IMR-90 (cell line): ENCODE measurements around the gene CMTM7.

Source experiments
- CEBPB ChIP-seq: IDR thresholded peaks from 2 replicates; pipeline ENCODE4 v1.6.1; 2012; ENCODE audit warnings: low read depth, low read length, improper control_type of control experiment
- CTCF ChIP-seq: conservative IDR thresholded peaks from 2 replicates; pipeline ENCODE4 v1.5.1; 2012; ENCODE audit warnings: mild to moderate bottlenecking, low read depth, low read length, improper control_type of control experiment
- FOS ChIP-seq: fragments of 150-350 bp; IDR thresholded peaks from 2 replicates; pipeline ENCODE4 v1.6.1; 2016; ENCODE audit warnings: low read depth, low read length
- MAZ ChIP-seq: IDR thresholded peaks from 2 replicates; pipeline ENCODE4 v1.6.1; 2012; ENCODE audit warnings: low read depth, mild to moderate bottlenecking, low read length, improper control_type of control experiment, moderate library complexity, borderline replicate concordance
- POLR2A ChIP-seq: IDR thresholded peaks from 2 replicates; pipeline ENCODE4 v1.6.1; 2012; ENCODE audit warnings: mild to moderate bottlenecking, low read depth, low read length
- RAD21 ChIP-seq: IDR thresholded peaks from 2 replicates; pipeline ENCODE4 v1.6.1; 2012; ENCODE audit warnings: low read length, improper control_type of control experiment
- RCOR1 ChIP-seq: IDR thresholded peaks from 2 replicates; pipeline ENCODE4 v1.6.1; 2012; ENCODE audit warnings: mild to moderate bottlenecking, low read length, improper control_type of control experiment; ENCODE audit not compliant: insufficient replicate concordance
- RFX5 ChIP-seq: IDR thresholded peaks from 2 replicates; pipeline ENCODE4 v1.8.0; 2012; ENCODE audit warnings: low read depth, mild to moderate bottlenecking, low read length, moderate library complexity
- SMC3 ChIP-seq: fragments of 150-350 bp; IDR thresholded peaks from 2 replicates; pipeline ENCODE4 v1.6.1; 2016; ENCODE audit warnings: low read depth, mild to moderate bottlenecking, antibody characterized with exemption, low read length, moderate library complexity
- USF2 ChIP-seq: fragments of 150-350 bp; IDR thresholded peaks from 2 replicates; pipeline ENCODE4 v1.6.1; 2017; ENCODE audit warnings: mild to moderate bottlenecking, antibody characterized with exemption, low read length, low read depth
- TF ChIP-seq, protein P1 (sequence below): fragments of 150-350 bp; IDR thresholded peaks from 2 replicates; pipeline ENCODE4 v1.6.1; 2016; ENCODE audit warnings: low read depth, mild to moderate bottlenecking, low read length, moderate library complexity, borderline replicate concordance

DNA sequence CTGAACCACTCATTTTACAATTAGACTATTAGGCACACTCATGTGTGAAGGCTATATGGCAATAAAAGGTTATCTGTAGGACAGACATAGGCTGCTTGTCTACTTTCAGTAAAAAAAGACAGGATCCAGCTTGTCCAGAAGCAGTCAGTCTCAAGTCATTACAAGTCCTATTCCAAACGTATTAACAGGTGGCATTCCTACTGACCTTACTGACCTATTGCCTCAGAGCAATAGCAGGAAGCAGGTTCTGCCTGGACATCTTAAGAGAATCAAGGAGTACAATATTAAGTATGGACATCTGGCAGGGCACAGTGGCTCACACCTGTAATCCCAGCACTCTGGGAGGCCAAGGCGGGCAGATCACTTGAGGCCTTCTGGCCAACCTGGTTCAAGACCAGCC, 104.0 kb downstream of the CMTM7 start:
- TF ChIP-seq SMC3 (no peak), CTCF (no peak), POLR2A (no peak), RAD21 (no peak), CEBPB (no peak), MAZ (no peak), FOS (no peak), RFX5 (no peak), USF2 (no peak), RCOR1 (no peak)
- TF ChIP-seq, protein P1, sequence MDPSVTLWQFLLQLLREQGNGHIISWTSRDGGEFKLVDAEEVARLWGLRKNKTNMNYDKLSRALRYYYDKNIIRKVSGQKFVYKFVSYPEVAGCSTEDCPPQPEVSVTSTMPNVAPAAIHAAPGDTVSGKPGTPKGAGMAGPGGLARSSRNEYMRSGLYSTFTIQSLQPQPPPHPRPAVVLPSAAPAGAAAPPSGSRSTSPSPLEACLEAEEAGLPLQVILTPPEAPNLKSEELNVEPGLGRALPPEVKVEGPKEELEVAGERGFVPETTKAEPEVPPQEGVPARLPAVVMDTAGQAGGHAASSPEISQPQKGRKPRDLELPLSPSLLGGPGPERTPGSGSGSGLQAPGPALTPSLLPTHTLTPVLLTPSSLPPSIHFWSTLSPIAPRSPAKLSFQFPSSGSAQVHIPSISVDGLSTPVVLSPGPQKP, result no peak
